Measurements from ENCODE around the gene CTSD.
"Not testable (repeated sequence)": the region's sequence is repeated elsewhere in the genome, so short reads cannot be mapped to it uniquely, and the experiment has no call there.

CTSD gene

DNA sequence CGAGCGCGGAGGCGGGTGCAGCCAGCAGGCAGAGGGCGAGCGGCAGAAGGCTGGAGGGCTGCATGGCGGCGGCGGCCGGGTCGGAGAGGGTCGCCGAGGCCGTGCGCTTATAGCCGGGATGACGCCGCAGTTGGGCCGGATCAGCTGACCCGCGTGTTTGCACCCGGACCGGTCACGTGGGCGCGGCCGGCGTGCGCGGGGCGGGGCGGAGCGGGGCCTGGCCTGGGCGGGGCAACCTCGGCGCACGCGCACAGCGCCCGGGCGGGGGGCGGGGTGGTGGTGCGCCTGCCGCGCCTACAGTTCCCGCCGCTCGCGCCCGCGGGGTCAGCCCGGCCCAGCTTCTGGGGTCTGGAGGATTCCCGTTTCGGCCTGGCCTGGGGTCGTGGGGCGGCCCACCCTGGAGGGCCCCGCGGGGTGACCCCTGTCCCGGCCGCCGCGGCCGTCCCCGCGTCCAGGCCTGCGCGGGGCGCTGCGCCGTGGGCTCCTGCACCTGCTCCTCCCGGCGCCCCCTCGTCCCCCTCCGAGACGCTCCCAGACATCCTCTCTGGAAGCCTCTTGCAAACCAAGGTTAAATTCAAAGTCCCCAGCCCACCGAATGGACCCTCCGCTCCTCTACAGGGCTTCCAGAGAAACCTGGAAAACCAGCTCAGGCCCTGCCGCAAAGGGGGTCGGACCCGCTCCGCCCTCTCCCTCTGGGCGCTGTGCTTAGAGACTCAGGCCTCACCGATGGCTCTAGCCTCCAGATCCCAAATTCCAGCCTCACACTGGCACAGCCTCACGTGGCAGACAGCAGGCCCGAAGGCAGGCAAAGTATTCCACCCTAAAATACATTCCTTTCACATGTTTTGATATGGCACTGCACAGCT, at the start of gene CTSD:
Gene CTSD, minus strand, starts transcription at position 132 of the 866 bp plus-strand sequence. Its CDS starts 68 bp downstream, at position 64.
- H3K4me3 ChIP-seq (ENCODE audit: low read depth, low read length): peak within 1 kb of the TSS; percentile 85
- TF ChIP-seq, protein P1, sequence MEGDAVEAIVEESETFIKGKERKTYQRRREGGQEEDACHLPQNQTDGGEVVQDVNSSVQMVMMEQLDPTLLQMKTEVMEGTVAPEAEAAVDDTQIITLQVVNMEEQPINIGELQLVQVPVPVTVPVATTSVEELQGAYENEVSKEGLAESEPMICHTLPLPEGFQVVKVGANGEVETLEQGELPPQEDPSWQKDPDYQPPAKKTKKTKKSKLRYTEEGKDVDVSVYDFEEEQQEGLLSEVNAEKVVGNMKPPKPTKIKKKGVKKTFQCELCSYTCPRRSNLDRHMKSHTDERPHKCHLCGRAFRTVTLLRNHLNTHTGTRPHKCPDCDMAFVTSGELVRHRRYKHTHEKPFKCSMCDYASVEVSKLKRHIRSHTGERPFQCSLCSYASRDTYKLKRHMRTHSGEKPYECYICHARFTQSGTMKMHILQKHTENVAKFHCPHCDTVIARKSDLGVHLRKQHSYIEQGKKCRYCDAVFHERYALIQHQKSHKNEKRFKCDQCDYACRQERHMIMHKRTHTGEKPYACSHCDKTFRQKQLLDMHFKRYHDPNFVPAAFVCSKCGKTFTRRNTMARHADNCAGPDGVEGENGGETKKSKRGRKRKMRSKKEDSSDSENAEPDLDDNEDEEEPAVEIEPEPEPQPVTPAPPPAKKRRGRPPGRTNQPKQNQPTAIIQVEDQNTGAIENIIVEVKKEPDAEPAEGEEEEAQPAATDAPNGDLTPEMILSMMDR (IDR thresholded peaks at IDR 0.05; ENCODE audit: low read depth, low read length): no peak

DNA sequence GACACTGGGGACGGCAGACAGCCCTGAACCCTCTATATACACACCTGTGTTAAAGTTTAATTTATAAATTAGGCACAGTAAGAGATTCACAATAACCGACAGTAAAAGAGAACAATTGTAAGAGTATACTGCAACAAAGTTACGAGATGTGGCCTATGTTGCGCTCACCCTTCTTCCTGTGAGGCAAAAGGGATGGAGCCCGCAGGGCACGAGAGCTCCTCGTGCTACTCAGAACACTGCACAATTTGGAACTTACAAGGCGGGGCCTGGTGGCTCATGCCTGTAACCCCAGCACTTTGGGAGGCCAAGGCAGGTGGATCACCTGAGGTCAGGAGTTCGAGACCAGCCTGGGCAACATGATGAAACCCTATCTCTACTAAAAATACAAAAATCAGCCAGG, 49.6 kb upstream of the CTSD start:
- H3K4me3 ChIP-seq (ENCODE audit: low read depth, low read length): not testable (repeated sequence)

DNA sequence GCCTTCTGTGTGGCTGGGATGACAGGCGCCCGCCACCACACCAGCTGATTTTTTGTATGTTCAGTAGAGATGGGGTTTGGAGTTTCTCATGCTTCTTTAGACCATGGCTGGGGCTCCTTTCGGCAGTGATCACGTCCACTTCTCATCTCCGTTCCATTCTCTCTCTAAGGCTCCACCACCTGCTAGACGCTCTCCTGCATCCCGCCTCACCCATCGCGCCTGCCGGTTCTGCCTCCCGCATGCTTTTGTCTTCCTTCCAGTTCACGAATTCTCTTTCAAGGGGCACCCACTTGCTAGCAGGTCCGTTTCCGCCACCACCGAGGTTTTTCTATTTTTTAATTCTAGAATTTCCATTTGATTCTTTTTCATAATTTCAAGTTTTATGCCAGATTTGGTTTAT, 49.1 kb upstream of the CTSD start:
- no peak overlapping the region for H3K4me3 ChIP-seq (ENCODE audit: low read depth, low read length)
- TF ChIP-seq, protein P1 (IDR thresholded peaks at IDR 0.05; ENCODE audit: low read depth, low read length): no peak

DNA sequence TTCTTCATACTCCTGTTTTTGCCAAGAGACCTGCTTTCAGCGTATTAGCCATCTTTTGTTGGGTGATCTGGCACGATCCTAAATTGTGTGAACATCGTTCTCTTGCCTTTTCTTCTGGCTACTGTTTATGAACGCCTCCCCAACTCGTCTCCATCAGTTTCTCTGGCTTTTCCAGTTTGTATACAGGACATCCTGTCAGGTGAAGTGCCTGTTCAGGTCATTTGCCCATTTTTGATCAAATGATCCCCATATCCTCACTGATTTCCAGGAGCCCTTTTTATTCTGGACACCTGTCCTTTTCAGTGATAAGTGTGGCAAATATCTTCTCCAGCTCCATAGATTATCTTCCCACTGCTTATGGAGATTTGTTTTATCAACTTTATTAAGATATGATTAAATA, 48.5 kb upstream of the CTSD start:
- TF ChIP-seq, protein P1 (IDR thresholded peaks at IDR 0.05; ENCODE audit: low read depth, low read length): no peak
- H3K4me3 ChIP-seq (ENCODE audit: low read depth, low read length): no peak overlapping the region

DNA sequence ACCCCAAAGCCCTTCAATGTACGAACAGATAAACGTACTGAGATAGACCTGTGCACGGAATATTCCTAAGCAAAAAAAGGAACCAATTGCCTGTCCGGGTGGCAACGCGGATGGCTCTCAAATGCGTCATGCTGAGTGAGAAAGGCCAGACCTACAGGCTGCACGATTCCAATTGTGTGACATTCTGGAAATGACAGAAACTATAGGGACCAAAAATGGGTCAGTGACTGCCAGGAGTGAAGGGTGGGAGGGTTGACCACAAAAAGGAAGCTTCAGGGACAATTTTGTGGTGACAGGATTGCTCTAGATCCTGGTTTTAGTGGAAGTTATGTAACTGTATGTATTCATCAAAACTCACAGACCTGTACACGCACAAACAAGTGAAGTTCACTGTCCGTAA, 47.0 kb upstream of the CTSD start:
- TF ChIP-seq, protein P1 (IDR thresholded peaks at IDR 0.05; ENCODE audit: low read depth, low read length): no peak
- no peak overlapping the region for H3K4me3 ChIP-seq (ENCODE audit: low read depth, low read length)

DNA sequence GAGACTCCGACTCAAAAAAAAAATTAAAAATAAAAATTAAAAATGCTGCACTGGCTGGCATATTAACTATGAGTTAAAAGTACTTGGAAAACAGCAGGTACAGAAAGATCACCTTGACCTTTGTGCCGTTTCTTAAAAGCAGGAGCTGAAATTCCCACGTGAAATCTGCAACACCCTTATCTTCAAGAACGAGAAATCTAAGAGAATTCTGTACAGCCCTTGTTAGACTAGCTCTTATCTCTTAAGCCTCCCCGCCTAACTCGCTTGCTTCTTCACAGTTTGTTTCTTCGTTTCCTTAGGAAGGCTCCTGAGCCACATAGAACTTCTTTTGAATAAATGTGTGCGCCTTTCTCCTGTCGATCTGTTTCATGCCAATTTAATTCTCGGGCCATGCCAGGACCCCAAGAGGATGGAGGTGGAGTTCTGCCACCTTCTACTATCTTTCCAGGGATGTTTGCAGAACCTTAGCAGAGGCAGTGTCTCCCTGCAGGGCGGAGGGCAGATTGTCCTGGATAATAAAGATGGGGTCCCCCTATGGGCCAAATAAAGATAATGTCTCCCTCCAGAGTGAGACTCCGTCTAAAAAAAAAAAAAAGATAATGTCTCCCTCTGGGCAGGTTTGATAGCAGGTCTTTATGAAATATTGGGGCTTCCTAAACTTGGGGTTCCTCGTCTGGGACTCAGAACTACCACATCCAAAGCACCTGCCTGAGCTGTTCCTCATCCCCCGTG, 43.7 kb upstream of the CTSD start:
- TF ChIP-seq, protein P1 (IDR thresholded peaks at IDR 0.05; ENCODE audit: low read depth, low read length): no peak
- H3K4me3 ChIP-seq (ENCODE audit: low read depth, low read length): no peak overlapping the region

DNA sequence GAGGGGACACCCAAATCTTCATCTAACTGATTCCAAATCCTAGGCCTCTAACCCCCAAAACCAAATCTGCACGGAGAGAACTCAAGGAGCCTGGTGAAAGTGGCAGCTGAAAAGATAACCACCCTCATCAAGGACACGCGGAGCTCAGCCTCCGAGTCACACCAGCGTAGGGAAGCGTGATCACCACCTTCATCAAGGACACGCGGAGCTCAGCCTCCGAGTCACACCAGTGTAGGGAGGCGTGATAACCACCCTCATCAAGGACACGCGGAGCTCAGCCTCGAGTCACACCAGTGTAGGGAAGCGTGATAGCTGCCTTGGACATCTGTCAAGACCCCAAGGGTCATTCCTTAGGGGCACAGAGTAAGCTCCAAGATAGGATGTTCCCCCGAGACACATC, 41.8 kb upstream of the CTSD start:
- TF ChIP-seq, protein P1 (IDR thresholded peaks at IDR 0.05; ENCODE audit: low read depth, low read length): no peak
- no peak overlapping the region for H3K4me3 ChIP-seq (ENCODE audit: low read depth, low read length)

DNA sequence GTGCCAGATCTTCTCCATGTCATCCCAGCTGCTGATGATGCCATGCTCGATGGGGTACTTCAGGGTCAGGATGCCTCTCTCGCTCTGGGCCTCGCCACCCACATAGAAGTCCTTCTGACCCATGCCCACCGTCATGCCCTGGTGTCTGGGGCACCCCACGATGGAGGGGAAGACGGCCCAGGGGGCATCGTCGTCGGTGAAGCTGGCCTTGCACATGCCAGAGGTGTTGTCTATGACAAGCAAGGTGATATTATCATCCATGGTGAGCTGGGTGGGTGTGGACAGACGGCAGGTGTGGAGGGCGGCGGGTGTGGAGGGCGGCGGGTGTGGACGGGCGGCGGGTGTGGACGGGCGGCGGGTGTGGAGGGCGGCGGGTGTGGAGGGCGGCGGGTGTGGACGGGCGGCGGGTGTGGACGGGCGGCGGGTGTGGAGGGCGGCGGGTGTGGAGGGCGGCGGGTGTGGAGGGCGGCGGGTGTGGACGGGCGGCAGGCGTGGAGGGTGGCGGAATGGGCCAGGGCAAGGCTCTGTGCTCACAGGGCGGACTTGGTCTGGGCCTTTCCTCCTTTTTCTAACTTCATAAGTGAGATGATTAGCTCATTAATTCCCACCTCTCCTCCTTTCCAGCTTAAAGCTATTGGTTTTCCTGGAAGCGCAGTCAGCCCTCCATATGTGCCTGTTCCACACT, 40.2 kb upstream of the CTSD start:
- H3K4me3 ChIP-seq (ENCODE audit: low read depth, low read length): not testable (repeated sequence)
